Heart right ventricle (tissue), 16 donors: ENCODE measurements around the gene KIFC3. TPM values are rescaled to one million over a fixed set of nuclear protein-coding genes. Genes with fewer than 3 reads are reported as not detected.
A peak's percentile ranks its signal among the peaks of the same experiment; 100 is the strongest.

Experiments
- ATAC-seq, 8 donors: fragments of 200-7000 bp; cut with Tn5 transposase; one replicate each; pipeline ENCODE4 v1.9.1; 2020; ENCODE audit warnings: mild to moderate bottlenecking in 8 of 8, moderate library complexity in 8 of 8, moderate number of reproducible peaks in 1 of 8
- DNase-seq, 2 donors: peaks; one replicate each; pipeline ENCODE4 v3.0.0-alpha.2; 2020
- H3K27ac ChIP-seq, 10 donors: fragments of 200-600 bp; sonication (generic) in 2 of 10; one replicate each; pipeline versions ENCODE4 v1.5.0 to v1.8.0; 2020 to 2022; ENCODE audit warnings: mild to moderate bottlenecking in 3 of 10
- H3K27me3 ChIP-seq, 7 donors: fragments of 200-600 bp; one replicate each; pipeline ENCODE4 v1.8.0; 2021 to 2022; ENCODE audit warnings: mild to moderate bottlenecking in 2 of 7
- H3K36me3 ChIP-seq, 9 donors: fragments of 200-600 bp; sonication (generic) in 1 of 9; one replicate each; pipeline versions ENCODE4 v1.5.0 to v1.8.0; 2020 to 2022; ENCODE audit warnings: mild to moderate bottlenecking in 2 of 9
- H3K4me1 ChIP-seq, 9 donors: fragments of 200-600 bp; sonication (generic) in 1 of 9; one replicate each; pipeline versions ENCODE4 v1.5.0 to v1.8.0; 2020 to 2022; ENCODE audit warnings: mild to moderate bottlenecking in 4 of 9
- H3K4me3 ChIP-seq, 10 donors: fragments of 200-600 bp; sonication (generic) in 2 of 10; one replicate each; pipeline versions ENCODE4 v1.5.0 to v1.8.0; 2020 to 2022; ENCODE audit warnings: mild to moderate bottlenecking in 7 of 10, moderate library complexity in 2 of 10
- H3K9me3 ChIP-seq, 11 donors: fragments of 200-600 bp in 10 of 11; sonication (generic) in 2 of 11; one replicate each; pipeline versions ENCODE4 v1.5.0 to v1.8.0; 2013 to 2022; ENCODE audit warnings: mild to moderate bottlenecking in 2 of 11, control low read depth in 1 of 11, moderate library complexity in 1 of 11
- WGBS, 2 donors: extraction: QIAGEN DNeasy Blood & Tissue Kit; methylation state at CpG; one replicate each; pipeline ENCODE4 v1.1.7; 2013; ENCODE audit warnings: inconsistent platforms in 1 of 2; 5-methylcytosine and 5-hydroxymethylcytosine counted together
- intact Hi-C, 10 donors: fragments of 100-400 bp; cut with DNase I; formaldehyde crosslinking; loops; one replicate each; pipeline versions ENCODE4 v1.11.1 to v1.14.2; 2022
- polyA plus RNA-seq, 2 donors: library from polyadenylated mRNA; stranded (reverse); fragments of 200-250 nt; gene quantifications; one replicate each; pipeline ENCODE4 v1.2.3, GENCODE V29; 2013
- total RNA-seq, 10 donors: library from RNA; stranded (reverse); fragmentation: NEBNext Ultra II Directional in 3 of 10; extraction: Animal tissue kit (Norgen Biotek cat#: 25700) in 3 of 10; gene quantifications; one replicate each; pipeline versions ENCODE4 v1.2.1 to v1.2.4, GENCODE V29; 2021 to 2023
- TF ChIP-seq, protein P1 (sequence below), 9 donors: fragments of 200-600 bp; sonication (generic) in 2 of 9; IDR thresholded peaks; one replicate each; pipeline versions ENCODE4 v1.5.0 to v1.8.0; 2021 to 2022; ENCODE audit warnings: antibody characterized with exemption in 9 of 9, mild to moderate bottlenecking in 5 of 9, moderate library complexity in 1 of 9
- donor health status: Arrhythmogenic right ventricular cardiomyopathy.
- donor health status: ischemic (EF 13 %, LVEDD 7.1; RV severe dilation, severe dysfunction).
- donor health status: healthy with polysubstance abuse.
- donor health status: DM: no; HTN: yes; CAD: no.
- donor health status: DM: no; HTN: no; CAD: no.
- donor health status: ischemic (EF 25% LVEDD 6.9; RV normal size, moderate dysfunction).
- donor health status: ischemic (EF 25% LVEDD 5.7; RV mildly dilated, moderate dysfunction).
- donor health status: healthy.
- donor health status: DM: yes; HTN: yes; CAD: no.
- donor health status: Ischemic cardiomyopathy.
- donor health status: ischemic (EF 35%, LVEDD 5.7; RV mildly dilated, moderate dysfunction).
- donor health status: nonischemic (EF 11% LVEDD 7.7; RV severe dilation, severe dysfunction).
- donor health status: DM: yes; HTN: yes; CAD: no.
- donor health status: PGD.
- donor health status: ischemic (EF 29% LVEDD 5.4; RV normal size, mild dysfunction).
- donor health status: nonischemic (EF 23%, LVEDD 6.1; RV moderate dilation, normal function).

Gene KIFC3
- total and polyA plus RNA-seq, 12 donors: 42.5 to 97.4 (median 63.5) TPM

DNA sequence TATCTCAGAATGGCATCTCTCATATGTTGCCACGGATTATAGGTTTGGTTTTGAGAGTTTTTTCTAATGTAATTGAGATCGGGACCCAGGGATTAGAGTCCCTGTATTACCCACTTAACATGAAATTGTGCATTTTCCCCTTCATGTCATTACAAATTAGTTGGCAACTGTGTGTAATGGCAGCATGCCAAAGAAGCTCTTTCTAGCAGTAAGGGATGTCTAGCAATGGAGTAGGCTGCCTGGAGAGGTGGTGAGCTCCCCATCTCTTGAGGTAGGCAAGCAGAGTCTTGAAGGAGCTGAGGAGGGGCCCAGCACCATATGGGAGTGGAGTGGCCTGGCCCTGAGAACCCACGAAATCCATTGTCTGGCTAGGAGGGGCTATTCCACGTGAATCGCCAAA lies 76.7 kb downstream of the KIFC3 start:
- H3K27me3 ChIP-seq: no peaks in the 10 kb centered on the region
- WGBS, 2 donors: 77 to 83% methylated on average over 5 of the region's 5 CpGs
- no peaks in the 10 kb centered on the region for H3K36me3 ChIP-seq
- H3K4me3 ChIP-seq: no peak overlapping the region
- TF ChIP-seq, protein P1, sequence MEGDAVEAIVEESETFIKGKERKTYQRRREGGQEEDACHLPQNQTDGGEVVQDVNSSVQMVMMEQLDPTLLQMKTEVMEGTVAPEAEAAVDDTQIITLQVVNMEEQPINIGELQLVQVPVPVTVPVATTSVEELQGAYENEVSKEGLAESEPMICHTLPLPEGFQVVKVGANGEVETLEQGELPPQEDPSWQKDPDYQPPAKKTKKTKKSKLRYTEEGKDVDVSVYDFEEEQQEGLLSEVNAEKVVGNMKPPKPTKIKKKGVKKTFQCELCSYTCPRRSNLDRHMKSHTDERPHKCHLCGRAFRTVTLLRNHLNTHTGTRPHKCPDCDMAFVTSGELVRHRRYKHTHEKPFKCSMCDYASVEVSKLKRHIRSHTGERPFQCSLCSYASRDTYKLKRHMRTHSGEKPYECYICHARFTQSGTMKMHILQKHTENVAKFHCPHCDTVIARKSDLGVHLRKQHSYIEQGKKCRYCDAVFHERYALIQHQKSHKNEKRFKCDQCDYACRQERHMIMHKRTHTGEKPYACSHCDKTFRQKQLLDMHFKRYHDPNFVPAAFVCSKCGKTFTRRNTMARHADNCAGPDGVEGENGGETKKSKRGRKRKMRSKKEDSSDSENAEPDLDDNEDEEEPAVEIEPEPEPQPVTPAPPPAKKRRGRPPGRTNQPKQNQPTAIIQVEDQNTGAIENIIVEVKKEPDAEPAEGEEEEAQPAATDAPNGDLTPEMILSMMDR (IDR thresholded peaks at IDR 0.05): no peak
- H3K9me3 ChIP-seq: no peaks in the 10 kb centered on the region
- H3K27ac ChIP-seq: no peak overlapping the region
- DNase-seq (no peak), ATAC-seq (no peak)
- intact Hi-C loops: loop anchor here in 2 of 10 donors (10.0 kb wide), 2 partner anchors 141 to 151 kb away; no protein-coding TSS in a partner anchor
- H3K4me1 ChIP-seq: no peaks in the 10 kb centered on the region

DNA sequence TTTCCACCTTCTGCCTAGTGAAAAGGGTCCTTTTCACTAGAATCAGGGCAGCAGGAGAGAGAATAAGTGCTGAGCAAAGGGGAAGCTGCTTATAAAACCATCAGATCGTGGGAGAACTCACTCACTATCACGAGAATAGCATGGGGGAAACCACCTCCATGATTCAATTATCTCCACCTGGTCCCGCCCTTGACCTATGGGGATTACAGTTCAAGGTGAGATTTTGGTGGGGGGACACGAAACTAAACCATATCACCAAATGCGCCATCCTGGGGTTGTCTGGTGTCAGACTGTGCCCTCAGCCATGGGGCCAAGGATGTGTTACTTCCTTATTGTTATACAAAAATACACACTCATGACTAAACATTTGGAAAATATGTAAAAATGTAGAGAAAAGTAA lies 77.1 kb downstream of the KIFC3 start:
- intact Hi-C loops: loop anchor here in 2 of 10 donors (10.0 kb wide), 2 partner anchors 140 to 150 kb away; no protein-coding TSS in a partner anchor
- Histone ChIP-seq H3K27me3 (no peaks in the 10 kb centered on the region), H3K36me3 (no peaks in the 10 kb centered on the region), H3K4me3 (no peak overlapping the region), H3K4me1 (no peaks in the 10 kb centered on the region), H3K27ac (no peak overlapping the region), H3K9me3 (no peaks in the 10 kb centered on the region)
- 63 to 64% methylated on average over 5 of the region's 5 CpGs for WGBS, 2 donors
- ATAC-seq (no peak), DNase-seq (no peak)
- TF ChIP-seq, protein P1 (IDR thresholded peaks at IDR 0.05): no peak

DNA sequence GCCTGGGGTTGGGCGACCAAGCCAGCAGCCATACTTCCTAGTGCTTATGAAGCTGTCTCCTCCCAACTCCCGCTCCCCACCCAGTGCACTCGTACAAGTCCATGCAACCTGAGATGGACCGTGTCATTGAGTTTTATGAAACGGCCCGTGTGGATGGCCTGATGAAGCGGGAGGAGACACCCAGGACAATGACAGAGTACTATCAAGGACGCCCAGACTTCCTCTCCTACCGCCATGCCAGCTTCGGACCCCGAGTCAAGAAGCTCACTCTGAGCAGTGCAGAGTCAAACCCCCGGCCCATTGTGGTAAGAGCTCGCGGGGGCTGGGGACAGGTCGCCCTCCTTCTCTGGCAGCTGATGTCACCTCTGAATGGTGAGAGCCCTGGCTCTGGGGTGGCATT lies 77.8 kb downstream of the KIFC3 start:
- Histone ChIP-seq H3K4me1 (no peaks in the 10 kb centered on the region), H3K9me3 (no peaks in the 10 kb centered on the region), H3K36me3 (no peaks in the 10 kb centered on the region), H3K27ac (no peak overlapping the region), H3K4me3 (no peak overlapping the region), H3K27me3 (no peaks in the 10 kb centered on the region)
- 79 to 81% methylated on average over 15 of the region's 15 CpGs for WGBS, 2 donors
- intact Hi-C loops: loop anchor here in 8 of 10 donors (5.0 to 10.0 kb wide), 7 partner anchors 72 to 150 kb away; no protein-coding TSS in a partner anchor
- TF ChIP-seq, protein P1 (IDR thresholded peaks at IDR 0.05): no peak
- ATAC-seq (no peak), DNase-seq (no peak)

DNA sequence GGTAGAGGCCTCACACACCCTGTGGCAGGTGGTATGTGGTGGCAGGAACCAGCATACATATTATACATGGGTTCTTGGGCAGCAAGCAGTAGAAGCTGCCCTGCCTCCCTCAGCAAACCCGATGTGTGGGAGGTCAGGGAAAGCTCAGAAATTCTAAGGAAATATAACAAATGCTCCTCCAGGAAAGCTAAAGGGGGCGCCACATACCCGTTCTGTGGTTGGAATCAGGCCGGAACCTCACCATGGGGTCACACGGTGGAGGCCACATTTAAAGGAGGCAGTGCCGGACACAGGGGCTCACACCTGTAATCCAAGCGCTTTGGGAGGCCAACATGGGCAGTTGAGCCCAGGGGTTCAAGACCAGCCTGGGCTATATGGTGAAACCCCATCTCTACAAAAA lies 79.1 kb downstream of the KIFC3 start:
- H3K27me3 ChIP-seq: no peaks in the 10 kb centered on the region
- H3K27ac ChIP-seq: no peak overlapping the region
- TF ChIP-seq, protein P1 (IDR thresholded peaks at IDR 0.05): peak in 3 of 9 donors; percentile 9 to 22 (median 15)
- DNase-seq: no peak
- no peak overlapping the region for H3K4me3 ChIP-seq
- ATAC-seq: no peak
- H3K9me3 ChIP-seq: no peaks in the 10 kb centered on the region
- H3K36me3 ChIP-seq: no peaks in the 10 kb centered on the region
- intact Hi-C loops: loop anchor here in 8 of 10 donors (5.0 to 10.0 kb wide), 7 partner anchors 71 to 148 kb away; no protein-coding TSS in a partner anchor
- 67 to 77% methylated on average over 7 of the region's 7 CpGs for WGBS, 2 donors
- H3K4me1 ChIP-seq: no peaks in the 10 kb centered on the region
